WTC11 (cell line): ENCODE measurements around the gene SCAANT1.

ENCODE experiments used
- ATF3 ChIP-seq: sonication (generic); formaldehyde crosslinking; conservative IDR thresholded peaks from 2 replicates; pipeline ENCODE4 v1.8.1; 2022; ENCODE audit warnings: mild to moderate bottlenecking, missing genetic modification reagents
- ELF4 ChIP-seq: sonication (generic); formaldehyde crosslinking; IDR thresholded peaks from 2 replicates; pipeline ENCODE4 v1.8.1; 2022; ENCODE audit warnings: low read depth, mild to moderate bottlenecking, moderate library complexity, missing genetic modification reagents
- FOXJ3 ChIP-seq: sonication (generic); formaldehyde crosslinking; IDR thresholded peaks from 2 replicates; pipeline ENCODE4 v1.9.0; 2021; ENCODE audit warnings: missing genetic modification reagents, mild to moderate bottlenecking, borderline replicate concordance
- SMAD3 ChIP-seq: sonication (generic); formaldehyde crosslinking; IDR thresholded peaks from 2 replicates; pipeline ENCODE4 v1.8.0; 2022; ENCODE audit warnings: missing genetic modification reagents, mild to moderate bottlenecking, borderline replicate concordance
- SMAD4 ChIP-seq: sonication (generic); formaldehyde crosslinking; IDR thresholded peaks from 2 replicates; pipeline ENCODE4 v1.8.0; 2022; ENCODE audit warnings: mild to moderate bottlenecking, missing genetic modification reagents
- ZNF232 ChIP-seq: sonication (generic); formaldehyde crosslinking; IDR thresholded peaks from 2 replicates; pipeline ENCODE4 v1.8.0; 2022; ENCODE audit warnings: mild to moderate bottlenecking, missing genetic modification reagents
- ZNF263 ChIP-seq: sonication (generic); formaldehyde crosslinking; IDR thresholded peaks from 2 replicates; pipeline ENCODE4 v1.8.1; 2022; ENCODE audit warnings: low read depth, mild to moderate bottlenecking, moderate library complexity, missing genetic modification reagents
- ZNF423 ChIP-seq: fragments of 250-450 bp; sonication (Bioruptor Pico); IDR thresholded peaks from 2 replicates; pipeline ENCODE4 v2.1.2; 2022; ENCODE audit warnings: mild to moderate bottlenecking, moderate library complexity
- TF ChIP-seq, protein P1 (sequence below): fragments of 200-600 bp; IDR thresholded peaks from 2 replicates; pipeline ENCODE4 v1.8.0; 2022; ENCODE audit warnings: antibody characterized with exemption
- TF ChIP-seq, protein P2 (sequence below): sonication (generic); formaldehyde crosslinking; IDR thresholded peaks from 2 replicates; pipeline ENCODE4 v1.8.1; 2022; ENCODE audit warnings: low read depth, missing genetic modification reagents, borderline replicate concordance
- TF ChIP-seq, protein P3 (sequence below): sonication (generic); formaldehyde crosslinking; IDR thresholded peaks from 2 replicates; pipeline ENCODE4 v1.8.0; 2022; ENCODE audit warnings: mild to moderate bottlenecking, missing genetic modification reagents

DNA sequence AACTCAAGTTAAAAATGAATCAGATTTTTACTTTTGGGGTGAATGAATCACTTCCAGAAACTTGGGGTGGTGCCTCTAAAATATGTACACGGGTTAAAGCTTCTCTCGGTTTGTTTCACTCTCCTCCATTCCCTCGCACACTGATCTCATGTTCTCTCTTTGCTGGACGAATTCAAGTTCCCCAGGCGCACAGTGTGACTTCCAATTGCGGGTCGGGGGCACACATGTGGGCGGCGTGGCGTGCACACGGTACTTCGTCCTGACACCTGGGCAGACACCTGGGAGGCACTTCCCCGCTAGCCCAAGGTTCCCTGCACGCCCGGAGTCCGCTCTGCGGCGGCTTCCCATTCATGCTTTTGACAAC is 692 bp downstream of the SCAANT1 start:
- TF ChIP-seq, protein P1, sequence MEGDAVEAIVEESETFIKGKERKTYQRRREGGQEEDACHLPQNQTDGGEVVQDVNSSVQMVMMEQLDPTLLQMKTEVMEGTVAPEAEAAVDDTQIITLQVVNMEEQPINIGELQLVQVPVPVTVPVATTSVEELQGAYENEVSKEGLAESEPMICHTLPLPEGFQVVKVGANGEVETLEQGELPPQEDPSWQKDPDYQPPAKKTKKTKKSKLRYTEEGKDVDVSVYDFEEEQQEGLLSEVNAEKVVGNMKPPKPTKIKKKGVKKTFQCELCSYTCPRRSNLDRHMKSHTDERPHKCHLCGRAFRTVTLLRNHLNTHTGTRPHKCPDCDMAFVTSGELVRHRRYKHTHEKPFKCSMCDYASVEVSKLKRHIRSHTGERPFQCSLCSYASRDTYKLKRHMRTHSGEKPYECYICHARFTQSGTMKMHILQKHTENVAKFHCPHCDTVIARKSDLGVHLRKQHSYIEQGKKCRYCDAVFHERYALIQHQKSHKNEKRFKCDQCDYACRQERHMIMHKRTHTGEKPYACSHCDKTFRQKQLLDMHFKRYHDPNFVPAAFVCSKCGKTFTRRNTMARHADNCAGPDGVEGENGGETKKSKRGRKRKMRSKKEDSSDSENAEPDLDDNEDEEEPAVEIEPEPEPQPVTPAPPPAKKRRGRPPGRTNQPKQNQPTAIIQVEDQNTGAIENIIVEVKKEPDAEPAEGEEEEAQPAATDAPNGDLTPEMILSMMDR: no peak
- TF ChIP-seq ELF4 (CRISPR knock-in tag) (no peak), SMAD3 (no peak), FOXJ3 (no peak), ZNF423 (CRISPR knock-in tag) (no peak), ZNF263 (CRISPR knock-in tag) (no peak), ATF3 (CRISPR knock-in tag) (no peak), ZNF232 (CRISPR knock-in tag) (no peak), SMAD4 (no peak)
- TF ChIP-seq, protein P2, sequence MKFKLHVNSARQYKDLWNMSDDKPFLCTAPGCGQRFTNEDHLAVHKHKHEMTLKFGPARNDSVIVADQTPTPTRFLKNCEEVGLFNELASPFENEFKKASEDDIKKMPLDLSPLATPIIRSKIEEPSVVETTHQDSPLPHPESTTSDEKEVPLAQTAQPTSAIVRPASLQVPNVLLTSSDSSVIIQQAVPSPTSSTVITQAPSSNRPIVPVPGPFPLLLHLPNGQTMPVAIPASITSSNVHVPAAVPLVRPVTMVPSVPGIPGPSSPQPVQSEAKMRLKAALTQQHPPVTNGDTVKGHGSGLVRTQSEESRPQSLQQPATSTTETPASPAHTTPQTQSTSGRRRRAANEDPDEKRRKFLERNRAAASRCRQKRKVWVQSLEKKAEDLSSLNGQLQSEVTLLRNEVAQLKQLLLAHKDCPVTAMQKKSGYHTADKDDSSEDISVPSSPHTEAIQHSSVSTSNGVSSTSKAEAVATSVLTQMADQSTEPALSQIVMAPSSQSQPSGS: no peak
- TF ChIP-seq, protein P3, sequence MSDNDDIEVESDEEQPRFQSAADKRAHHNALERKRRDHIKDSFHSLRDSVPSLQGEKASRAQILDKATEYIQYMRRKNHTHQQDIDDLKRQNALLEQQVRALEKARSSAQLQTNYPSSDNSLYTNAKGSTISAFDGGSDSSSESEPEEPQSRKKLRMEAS: peak; percentile 57; the same call in 1 of the 2 replicates
